HG03354 (cell line): ENCODE data around the gene COG2.
"Not testable (repeated sequence)": the region's sequence is repeated elsewhere in the genome, so short reads cannot be mapped to it uniquely, and the experiment has no call there.

Experiments used
- ATAC-seq: cut with Tn5 transposase; IDR thresholded peaks from one replicate; pipeline ENCODE4 v1.9.1; 2021; ENCODE audit warnings: mild to moderate bottlenecking; ENCODE audit not compliant: unreplicated experiment, poor library complexity, severe bottlenecking

The COG2 gene

DNA sequence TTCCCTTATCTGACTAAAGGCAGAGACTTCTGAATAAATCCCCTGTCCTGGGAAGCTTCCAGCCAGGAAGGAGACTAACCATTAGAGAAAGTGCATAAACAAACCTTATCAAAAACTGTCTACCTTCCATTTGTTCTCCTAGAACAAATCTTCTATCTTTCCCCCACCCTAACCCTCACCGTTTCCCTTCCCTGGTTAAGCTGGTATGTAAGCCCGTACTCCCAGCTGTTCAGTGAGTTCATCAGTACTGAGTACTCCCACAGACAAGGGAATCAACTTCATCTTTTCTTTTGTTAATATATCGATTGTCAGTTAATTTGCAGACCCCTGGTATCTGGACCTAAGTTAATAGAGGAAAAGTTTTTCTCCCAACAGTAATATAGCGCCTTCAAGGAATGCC, 20.1 kb upstream of the COG2 start:
- no peak for ATAC-seq

DNA sequence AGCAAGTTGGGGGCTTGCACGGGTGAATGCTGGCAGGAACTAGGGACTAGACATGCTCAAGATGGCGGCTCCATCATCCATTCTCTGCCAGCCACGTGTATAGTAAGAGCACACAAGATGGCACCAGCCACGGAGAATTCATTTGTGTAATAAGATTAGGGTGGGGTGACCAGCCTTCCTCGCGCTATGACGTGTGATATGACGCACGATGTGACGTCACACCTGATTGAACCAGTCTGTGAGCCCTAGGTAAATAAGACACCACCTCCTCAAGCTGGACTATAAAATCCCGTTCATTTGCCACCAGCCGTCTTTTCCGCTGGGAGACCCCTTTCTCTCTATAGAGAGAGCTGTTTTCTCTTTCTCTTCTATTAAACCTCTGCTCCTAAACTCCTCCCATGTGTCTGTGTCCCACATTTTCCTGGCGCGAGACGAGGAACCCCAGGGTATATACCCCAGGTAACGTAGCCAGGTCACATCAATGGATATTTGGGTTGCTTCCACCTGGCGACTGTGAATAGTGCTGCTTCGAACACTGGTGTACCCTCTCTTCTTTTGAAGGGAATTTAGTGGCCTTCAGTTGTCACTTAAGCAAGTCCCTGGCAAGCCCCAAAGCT, 18.1 kb upstream of the COG2 start:
- ATAC-seq = no peak

DNA sequence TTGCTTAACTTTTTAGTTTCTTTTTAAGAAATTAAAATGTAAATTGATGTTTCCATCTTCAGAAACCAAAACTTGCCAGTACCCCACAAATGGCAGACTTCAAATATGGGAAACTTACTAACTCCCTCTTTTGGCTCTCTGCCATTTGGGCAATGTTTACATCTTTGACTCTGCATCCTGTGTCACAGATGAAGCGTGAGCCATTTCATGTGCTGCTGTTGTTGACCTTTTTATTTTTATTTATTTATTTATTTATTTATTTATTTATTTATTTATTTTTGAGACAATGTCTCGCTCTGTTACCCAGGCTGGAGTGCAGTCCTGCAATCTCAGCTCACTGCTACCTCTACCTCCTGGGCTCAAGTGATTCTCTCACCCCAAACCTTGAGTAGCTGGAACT, 16.0 kb upstream of the COG2 start:
- ATAC-seq = no peak

DNA sequence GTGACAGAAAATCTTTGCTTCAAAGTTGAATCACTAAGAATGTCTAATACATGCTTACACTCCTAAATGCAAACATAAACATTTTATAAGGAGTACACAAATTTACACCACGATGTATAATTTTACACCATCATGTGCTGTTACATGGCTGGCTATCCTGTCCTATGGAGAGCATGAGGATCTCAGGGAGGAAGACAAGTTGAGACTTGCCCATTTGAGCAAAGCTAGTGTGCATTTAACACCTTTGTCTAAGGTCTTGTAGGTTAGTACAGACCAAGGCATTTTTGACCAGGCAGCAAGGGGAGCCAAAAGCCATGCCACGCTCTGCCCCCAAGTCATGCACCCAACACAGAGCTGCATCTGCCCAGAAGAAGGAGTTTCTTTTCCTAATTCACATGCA, 14.5 kb upstream of the COG2 start:
- ATAC-seq = no peak

DNA sequence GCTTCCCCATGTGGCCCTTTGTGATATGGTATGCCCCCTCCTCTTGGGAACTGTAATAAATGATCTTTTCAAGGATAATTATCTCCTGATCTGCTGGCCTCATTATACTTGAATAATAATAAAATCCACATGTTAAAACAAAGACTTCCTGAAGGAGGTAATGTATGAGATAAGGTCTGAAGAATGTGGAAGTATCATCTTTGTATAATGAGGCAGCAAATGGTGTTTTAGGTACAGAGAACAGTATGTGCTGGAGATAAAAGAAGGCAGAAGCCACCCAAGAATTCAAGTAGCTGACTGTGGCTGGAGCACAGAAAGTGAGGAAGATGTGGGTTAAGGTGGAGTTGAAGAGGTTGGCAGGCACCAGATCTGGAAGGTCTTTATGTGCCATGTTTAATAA, 12.8 kb upstream of the COG2 start:
- ATAC-seq = no peak

DNA sequence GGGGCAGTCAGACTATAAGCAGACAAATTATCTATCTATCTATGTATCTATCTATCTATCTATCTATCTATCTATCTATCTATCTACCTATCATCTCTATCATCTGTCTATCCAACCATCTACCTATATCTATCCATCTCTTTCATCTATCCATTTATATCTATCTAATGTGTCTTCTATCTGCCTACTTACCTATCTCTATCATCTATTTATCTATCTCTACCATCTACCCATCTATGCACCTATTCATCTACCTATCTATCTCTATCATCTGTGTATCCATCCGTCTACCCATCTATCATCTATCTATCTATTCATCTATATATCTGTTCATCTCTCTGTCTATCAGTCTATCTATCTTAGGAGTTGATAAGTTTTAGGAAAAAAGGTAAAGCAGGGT, 10.8 kb upstream of the COG2 start:
- no peak for ATAC-seq

DNA sequence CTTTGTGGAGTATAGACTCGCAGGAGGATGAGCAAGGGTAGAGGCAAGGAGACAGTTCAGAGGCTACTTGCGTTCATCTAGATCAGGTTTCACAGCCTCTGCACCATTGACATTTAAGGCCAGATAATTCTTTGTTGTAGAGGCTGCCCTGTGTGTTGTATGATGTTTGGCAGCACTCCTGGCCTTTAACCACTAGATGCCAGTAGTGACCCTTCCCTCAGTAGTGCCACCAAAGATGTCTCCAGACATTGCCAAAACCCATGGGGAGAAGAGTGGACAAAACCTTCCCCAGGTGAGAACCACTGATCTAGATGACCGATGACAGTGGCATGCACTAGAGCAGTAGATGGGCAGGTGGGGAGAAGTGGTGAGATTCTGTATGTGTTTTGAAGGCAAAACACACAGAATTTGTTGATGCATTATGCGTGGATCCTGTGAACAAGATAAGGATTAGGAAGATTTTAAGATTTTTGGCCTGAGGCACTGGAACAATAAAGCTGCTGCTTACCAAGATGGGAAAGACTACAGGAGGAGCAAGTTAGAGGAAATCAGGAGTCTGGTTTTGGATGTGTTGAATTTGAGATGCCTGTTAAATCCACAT, 9.9 kb upstream of the COG2 start:
- ATAC-seq = no peak

DNA sequence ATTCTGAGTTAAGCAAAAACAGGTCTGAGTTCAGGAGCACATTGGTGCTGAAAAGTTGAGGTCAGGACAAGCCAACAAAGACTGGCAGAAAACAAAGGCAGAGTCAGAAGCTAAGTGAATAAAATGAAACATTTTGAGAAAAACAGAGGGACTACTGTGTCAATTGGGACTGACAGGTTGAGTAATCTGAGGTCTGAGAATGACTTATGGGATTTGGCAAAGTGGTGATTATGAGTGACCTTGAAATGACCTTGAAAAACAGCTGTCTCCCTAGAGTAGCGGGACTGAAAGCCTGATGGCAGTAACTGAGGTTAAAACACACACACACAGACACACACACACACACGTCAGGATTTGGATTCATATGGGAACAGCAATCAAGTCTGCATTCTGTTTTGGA, 8.8 kb upstream of the COG2 start:
- ATAC-seq = no peak

DNA sequence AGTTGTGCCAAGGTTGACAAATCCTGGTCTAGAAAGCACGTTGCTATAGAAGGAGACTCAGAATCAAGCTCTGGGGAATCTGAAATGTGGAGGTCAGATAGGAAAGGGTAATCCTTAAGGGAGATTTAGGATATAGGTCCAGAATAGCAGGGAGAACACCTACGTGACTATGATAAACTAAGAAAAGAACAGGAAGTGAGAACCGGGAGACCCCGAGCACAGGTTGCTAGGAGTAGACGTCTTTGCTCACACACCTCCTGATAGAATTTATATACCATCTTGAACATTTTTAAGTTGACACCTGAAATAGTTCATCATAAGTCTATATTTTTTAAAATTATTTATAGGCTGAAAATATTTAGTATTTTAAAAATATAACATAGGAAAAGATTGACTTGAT, 7.9 kb upstream of the COG2 start:
- ATAC-seq = no peak

DNA sequence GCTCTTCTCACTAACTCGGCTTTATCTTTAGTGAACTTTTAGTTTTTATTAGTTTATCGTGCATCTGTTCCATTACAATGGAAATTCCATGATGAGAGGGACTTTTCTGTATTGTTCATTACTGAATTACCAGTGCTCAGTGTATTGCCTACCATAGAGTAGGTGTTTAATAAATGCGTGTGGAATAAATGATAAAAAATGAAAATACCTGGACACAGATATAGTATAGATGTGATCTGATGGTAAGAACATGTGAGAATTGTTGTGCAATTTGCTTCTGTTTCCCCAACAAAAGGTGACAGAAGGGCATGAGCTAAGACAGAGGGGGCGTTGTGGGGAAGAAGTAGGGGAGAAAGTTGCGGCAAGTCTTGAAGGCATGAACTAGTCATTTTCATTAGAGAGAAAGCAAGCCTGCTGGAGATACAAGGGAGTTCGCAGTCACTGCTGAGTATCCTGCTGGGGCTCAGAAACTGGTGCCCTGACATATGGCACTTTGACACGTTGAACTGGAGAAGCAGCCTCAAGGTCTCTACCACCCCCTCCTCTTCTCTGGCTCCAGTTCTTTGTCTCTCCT, 5.6 kb upstream of the COG2 start:
- no peak for ATAC-seq

DNA sequence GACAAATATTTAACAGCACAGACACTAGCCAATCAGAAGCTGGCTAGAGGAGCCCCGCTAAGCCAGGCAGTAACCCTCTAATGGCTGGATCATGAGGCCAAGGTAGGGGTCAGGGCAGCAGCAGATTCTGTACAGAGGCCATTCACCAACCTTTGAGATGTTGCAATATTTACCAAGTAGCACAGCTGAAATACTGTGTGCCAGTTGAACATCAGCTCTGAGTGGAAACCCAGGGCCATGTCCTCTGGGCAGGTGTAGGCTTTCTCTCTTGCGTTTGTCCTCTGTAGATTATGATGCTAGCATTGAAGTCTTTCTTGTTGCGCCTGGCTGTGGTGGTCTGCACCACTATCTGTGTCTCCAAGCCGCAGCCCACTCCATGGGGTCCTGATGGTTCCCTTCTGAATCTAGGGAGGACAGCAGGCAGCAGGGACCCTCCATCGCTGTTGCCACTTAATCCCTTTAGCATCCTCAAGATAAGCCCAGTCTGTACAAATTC, 2.5 kb upstream of the COG2 start:
- ATAC-seq = no peak

DNA sequence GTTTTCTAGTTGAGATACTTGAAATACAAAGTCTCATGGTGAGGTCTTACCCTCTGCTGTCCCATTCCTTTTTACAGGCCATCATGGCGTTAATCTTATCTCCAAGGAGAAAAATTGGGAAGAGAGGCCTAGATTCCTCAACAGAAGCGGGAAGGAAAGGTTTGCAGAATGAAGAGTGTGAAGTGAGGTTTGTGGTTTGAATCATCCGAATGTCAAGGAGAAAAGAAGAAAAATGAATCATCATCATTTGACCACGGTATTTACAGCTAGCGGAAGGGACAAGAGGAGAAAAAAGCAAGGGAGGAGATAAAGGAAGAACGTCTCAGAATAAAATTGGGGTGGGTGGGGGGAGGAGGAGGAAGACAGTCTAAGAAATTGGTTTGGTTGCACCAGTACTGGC, 935 bp upstream of the COG2 start:
- ATAC-seq = no peak

DNA sequence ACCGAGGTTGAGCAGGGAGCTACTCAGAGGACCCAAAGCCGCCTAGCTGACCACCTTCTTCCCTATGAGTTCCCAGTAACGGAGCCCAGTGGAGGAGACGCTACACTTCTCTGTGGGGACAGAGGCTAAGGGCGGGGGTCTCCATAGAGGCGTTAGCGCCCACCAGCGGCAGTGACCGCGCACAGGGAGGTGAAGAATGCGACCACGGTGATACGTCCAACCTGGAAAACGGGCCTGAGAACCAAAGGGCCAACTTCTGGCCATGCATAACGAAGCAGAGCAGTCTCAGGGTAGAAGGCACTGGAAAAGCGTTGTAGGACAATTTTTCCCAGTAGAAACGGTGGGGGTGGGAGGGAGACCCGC, 400 bp upstream of the COG2 start:
- no peak for ATAC-seq

DNA sequence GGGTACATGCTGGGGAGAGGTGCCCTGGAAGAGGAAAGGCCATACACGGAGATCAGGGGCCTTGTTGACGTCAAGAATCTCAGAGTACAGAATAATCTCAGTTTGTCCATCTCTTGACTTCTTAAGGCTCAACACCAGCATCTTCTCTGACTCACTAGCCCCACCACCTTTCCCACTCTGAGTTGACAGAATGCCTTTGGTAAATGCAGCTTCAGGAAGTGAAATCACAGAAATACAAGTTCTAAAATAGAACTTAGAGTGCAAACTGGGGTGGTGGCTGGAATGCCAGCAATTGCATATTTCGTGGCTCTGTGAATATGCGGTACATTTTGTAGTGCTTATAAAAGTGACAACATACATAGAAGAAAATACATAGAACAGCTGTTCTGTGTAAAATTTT, 1.6 kb downstream of the COG2 start:
- ATAC-seq = no peak

DNA sequence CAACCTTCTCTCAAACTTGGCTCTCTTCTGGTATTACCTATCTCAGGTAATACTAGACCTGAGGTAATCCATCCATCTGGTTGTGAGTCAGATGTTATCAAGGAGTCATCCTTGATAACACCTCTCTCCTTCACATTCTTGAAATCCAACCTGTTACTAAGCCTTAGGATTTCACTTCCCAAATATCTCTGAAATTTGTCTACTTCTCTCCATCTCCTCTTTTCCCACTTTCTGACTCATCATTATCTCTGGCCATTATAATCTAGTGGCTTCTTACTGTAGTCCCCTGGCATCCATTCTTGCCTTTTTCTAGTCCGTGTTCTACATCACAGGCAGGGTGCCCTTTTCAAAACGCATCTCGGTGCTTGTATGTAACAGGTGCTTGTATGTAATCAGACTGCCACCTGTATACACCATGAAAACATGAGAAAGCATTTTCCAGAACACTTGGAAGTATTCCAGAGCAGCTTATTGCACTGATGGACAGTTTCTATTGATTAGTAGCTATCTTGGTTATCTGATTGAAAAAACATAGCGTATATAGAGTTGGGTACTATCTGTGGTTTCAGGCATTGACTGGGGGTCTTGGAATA, 4.5 kb downstream of the COG2 start:
- ATAC-seq = no peak

DNA sequence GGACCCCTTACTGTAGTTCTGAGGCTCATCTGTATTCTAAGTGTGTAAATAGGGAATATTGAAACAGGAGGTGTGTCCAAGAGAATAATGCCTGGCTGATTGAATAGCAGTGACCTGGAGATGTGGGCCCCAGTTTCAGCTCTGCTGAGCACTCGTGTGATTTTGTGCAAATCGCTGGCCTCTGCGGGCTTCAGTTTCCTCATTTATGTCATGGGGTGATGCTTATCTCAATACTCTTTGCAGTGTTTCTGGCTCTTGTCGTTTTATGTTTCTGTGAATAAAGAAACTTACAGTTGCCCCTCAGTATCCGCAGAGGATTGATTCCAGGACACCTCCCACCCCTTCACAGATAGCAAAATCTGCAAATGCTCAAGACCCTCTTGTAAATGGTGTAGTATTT, 5.0 kb downstream of the COG2 start:
- no peak for ATAC-seq

DNA sequence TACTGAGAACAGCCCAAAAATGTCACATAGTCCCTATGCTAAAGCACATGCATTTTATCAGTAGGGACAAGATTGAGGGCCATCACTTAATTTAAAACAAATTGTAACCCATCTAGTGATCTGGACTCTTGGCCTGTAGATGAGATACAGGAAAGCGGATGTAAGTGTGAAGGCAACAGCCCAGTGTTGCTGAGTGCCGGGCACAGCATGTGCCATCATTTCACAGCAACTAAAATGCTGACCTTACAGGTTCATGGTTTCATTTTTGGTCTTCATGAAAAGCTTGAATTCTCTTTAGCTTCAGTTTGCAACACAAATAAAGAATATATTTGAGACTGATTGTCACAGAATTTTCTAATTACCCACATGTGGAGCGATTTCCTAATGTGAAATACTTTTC, 5.8 kb downstream of the COG2 start:
- no peak for ATAC-seq

DNA sequence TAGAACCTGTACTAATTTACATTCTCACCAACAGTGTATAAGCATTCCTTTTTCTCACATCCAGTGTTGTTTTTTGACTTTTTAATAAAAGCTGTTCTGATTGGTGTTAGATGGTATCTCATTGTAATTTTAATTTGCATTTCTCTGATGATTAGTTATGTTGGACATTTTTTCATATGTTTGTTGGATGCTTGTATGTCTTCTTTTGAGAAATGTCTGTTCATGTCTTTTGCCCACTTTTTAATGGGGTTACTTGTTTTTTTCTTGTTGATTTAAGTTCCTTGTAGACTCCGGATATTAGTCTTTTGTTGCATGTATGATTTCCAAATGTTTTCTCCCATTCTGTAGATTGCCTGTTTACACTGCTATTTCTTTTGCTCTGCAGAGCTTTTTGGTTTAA, 8.0 kb downstream of the COG2 start:
- no peak for ATAC-seq

DNA sequence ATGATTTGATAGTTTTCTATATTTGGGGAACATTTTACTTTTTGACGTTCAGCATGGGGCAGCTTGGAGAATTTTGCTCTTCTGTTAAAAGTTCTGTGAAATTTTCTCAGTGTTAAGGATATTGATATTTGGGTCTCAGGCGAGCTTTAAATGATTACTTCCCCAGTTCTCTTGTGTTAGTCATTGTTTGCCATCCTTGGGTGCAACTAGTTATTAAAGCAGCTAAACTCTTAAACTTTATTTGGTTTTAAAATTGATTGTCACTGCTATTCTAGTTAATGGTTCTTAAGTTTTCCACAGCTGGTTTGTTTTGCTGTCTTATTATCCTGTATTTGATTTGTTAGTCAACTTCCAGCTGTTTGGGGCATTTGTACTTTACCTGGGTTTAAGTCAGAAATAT, 9.0 kb downstream of the COG2 start:
- no peak for ATAC-seq

DNA sequence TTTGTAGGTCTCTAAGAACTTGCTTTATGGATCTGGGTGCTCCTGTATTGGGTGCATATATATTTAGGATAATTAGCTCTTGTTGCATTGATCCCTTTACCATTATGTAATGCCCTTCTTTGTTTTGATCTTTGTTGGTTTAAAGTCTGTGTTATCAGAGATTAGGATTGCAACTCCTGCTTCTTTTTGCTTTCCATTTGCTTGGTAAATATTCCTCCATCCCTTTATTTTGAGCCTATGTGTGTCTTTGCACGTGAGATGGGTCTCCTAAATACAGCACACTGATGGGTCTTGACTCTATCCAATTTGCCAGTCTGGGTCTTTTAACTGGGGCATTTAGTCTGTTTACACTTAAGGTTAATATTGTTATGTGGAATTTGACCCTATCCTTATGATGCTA, 14.4 kb downstream of the COG2 start:
- not testable (repeated sequence) for ATAC-seq

DNA sequence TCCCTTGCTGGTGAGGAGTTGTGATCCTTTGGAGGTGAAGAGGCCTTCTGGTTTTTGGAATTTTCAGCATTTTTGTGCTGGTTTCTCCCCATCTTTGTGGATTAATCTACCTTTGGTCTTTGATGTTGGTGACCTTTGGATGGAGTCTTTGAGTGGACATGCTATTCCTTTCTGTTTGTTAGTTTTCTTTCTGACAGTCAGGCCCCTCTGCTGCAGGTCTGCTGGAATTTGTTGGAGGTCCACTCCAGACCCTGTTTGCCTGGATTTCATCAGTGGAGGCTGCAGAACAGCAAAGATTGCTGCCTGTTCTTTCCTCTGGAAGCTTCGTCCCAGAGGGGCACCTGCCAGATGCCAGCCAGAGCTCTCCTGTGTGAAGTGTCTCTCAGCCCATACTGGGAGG, 15.8 kb downstream of the COG2 start:
- not testable (repeated sequence) for ATAC-seq
